Globus pallidus (tissue), 1 donor: ENCODE data around the gene LKAAEAR1.

Source experiments
- DNase-seq: peaks from one replicate; pipeline ENCODE4 v3.0.0-alpha.2; 2015; ENCODE audit warnings: low spot score

LKAAEAR1 gene

DNA sequence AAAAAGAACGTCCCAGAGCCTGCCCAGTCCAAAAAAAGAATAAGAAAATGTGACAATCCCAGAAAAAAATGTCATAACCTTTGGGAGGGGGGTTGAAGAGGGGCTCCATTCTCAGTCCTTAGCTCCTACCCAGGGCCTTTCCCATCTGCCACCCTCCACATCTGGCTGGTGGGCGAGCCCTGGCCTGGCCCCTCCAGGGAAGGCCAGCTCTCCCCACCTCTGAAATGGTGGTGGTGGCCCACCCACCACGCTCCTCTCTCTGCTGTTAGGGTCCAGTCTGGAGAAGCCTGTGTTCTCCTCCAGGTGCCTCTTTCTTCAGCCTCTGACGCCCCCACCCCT is 5.3 kb downstream of the LKAAEAR1 start:
- no peak for DNase-seq

DNA sequence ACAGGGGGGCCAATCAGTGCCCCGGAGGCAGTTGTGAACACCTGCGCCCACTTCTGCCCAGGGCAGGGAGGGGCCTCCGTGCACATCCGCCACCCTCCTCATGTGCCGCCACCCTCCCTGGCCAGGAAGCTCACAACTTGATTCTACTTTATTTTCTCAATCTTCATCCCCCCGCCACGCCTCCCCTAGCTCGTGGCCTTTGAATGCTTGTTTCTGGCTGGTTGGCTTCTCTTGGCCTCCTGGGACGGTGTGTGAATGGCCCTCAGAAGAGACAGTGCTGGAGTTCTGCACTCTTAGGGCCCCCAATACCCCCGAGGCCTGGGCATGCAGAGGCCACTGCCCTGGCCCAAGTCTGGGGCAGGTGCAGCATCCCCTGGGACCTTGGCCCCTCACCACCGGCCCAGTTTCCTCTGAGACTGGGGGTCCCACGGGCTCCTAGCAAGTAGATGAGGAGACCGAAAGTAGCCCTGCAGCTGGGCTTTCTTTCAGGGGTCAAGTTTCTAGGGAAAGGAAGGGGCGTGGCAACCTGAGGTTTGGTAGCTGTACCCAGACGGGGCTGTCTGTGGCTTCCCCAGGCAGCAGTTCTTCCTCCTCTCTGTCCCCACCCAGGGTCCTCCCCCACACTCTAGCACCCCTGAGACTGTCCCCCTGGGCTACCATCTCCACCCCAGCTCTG is 6.2 kb downstream of the LKAAEAR1 start:
- DNase-seq, result no peak

DNA sequence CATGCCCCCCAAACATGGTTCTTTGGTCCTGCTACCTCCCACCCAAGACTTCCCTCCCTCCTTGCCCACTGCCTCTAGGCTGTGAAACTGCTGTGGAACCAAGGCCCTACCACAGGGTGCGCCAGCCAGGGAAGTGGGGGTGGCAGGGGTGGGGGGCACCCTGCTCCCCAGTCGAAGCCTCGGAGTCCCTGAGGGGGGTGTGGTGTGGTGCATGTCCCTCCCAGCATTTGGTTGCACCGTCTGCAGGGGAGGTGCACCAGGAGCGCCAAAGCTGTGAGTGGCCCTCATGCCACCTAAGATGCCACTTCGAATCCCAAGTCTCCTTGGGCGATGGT is 6.7 kb downstream of the LKAAEAR1 start:
- DNase-seq, result no peak

- DNase-seq, result peak; percentile 33
Observed at GRCh38 chr20:64077094-64077493, 7.1 kb downstream of the LKAAEAR1 start.

- no peak for DNase-seq
Observed at GRCh38 chr20:64076061-64076997, 7.9 kb downstream of the LKAAEAR1 start.

DNA sequence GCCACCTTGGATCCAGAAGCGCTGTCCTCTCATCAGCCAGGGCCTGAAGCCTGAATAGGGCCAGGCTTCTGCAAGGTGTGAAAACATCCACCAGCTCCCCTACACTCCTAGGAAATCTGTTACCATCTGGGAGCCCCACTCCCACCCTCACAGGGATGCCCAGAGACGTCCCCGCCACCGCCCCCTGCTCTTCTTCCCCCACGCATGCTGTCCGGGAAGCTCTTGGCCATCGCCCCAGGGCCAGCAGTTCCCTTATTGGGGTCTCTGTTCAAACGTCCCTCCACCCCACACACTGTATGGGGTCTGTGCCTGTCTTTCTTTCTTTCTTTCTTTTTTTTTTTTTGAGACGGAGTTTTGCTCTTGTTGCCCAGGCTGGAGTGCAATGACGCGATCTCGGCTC is 8.6 kb downstream of the LKAAEAR1 start:
- no peak for DNase-seq

GRCh38 chr20:64074963-64075362 is 9.2 kb downstream of the LKAAEAR1 start:
- no peak for DNase-seq

DNA sequence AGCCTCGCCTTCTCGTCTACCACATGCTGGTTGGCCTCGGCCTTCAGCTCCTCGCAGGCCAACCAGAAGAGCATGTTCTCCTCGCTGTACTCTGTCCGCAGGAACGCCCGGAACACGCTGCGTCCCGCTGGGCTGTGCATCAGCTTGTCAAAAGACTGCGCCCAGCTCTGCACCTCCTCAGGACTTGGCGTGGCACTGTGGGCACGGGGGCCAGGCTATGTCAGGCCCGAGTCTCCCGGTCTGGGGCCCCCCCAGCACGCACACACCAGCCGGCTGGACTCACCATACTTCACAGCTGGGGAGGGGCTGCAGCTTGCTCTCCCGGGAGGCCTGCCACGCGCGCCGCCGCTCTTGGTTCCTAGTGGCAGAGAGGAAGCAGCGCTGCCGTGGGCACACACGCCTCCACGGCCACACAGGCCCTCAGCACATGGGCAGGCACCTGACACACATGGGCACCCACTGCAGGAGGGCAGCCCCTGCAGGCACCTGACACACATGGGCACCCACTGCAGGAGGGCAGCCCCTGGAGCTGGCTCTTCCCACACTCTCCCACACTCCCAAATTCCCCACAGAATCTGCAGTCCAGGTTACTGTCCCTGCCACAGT is 9.9 kb downstream of the LKAAEAR1 start:
- DNase-seq, result no peak

DNA sequence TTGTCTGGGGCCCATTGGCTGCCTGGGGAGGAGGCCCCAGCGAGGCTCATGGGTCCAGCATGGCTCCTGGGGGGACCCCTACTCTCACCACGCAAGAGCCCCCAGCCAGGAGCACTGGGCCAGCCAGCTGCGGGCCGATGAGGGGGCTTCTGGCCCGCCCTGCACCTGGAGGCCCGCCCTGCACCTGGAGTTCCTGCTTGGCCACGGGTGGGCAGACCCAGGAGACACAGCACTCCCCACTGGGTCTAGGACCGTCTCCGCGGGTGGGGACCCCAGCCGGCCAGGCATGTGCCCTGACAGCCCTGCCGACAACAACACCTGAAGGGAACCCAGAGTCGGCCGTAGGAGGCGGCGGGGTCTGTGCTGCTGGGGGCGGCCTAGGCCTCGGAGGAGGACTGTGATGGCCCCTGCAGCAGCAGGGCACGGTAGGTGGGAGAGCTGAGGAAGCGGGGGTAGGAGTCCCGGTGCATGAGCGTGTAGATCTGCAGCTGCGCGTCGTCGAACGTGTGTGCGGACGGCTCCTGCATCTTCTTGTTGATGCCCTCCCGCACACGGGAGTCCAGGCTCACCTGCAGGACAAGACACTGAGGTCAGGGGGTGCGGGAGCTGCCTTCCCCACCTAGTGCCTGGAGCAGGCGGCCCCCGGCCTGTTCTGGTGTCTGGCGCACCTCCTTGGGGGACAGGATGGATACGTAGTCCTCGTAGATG is 10.6 kb downstream of the LKAAEAR1 start:
- DNase-seq, result no peak

DNA sequence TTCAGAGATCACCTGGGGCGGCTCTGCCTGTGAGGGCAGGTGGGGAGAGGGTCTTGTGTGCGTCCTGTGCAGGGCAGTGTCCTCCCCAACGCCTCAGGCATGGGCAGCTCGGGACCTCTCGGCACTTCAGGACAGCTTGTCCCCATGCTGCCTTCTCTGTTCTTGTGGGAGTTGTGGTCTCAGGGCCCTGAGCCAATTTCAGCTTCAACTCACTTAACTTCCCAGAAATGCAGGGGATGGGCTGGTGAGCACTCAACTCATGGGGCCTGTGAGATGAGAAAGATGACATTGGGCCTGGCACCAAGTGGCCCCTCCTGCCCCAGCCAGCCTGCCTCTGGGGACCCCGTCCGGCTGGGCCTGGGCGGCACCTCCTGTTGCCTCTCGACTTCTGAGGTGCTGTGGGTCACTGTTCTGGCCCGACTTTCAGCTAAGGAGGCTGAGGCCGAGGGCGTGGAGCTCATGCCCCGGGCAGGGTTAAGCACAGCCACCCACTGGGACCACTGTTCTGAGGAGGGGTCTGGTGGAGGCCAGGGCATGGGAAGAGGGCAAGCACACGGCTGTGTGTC is 11.6 kb downstream of the LKAAEAR1 start:
- no peak for DNase-seq

DNA sequence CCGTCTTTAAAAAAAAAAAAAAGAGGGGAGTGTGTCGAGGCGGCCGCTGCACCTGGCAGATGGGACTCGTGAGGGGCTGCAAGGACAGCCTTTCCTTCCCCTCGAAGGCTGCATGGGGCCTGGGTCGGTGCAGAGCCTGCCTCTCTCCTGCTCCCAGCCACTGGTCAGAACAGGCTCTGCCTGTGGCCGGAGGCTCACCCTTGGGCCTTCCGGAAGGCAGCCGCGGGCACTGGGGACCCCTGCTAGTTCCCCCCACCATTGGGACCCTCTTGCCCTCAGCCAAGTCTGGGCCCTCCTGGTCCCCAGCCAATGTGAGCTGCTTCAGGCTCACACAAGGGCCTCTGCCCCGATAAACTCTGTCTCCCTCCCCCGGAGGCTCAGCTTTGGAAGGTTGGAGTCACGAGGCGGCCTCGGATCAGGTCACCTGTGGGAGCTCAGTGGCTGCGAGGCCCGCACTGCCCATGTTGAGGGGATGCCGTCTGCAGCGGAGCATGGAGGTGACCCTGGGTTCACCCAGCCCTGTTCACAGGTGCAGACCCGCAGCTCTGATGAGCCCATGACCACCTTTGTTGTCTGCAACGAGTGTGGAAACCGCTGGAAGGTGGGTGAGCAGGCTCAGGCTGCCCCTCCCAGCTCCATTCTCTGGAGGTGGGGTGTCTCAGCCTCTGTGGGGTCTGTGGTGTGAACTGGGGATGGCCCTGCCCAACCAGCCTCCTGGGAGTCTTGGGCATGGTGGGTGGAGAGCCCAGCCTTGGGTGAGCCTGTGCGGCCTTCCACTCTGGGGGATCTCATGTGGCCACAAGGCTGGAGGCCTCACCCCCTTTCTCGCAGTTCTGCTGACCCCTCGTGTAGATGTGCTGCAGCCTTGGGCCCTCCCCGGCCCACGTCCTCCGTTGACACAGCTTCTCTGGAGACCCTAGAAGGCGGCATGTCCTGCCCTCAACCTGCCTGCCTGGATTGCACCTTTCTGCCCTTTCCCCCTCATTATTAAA is 12.6 kb downstream of the LKAAEAR1 start:
- no peak for DNase-seq

DNA sequence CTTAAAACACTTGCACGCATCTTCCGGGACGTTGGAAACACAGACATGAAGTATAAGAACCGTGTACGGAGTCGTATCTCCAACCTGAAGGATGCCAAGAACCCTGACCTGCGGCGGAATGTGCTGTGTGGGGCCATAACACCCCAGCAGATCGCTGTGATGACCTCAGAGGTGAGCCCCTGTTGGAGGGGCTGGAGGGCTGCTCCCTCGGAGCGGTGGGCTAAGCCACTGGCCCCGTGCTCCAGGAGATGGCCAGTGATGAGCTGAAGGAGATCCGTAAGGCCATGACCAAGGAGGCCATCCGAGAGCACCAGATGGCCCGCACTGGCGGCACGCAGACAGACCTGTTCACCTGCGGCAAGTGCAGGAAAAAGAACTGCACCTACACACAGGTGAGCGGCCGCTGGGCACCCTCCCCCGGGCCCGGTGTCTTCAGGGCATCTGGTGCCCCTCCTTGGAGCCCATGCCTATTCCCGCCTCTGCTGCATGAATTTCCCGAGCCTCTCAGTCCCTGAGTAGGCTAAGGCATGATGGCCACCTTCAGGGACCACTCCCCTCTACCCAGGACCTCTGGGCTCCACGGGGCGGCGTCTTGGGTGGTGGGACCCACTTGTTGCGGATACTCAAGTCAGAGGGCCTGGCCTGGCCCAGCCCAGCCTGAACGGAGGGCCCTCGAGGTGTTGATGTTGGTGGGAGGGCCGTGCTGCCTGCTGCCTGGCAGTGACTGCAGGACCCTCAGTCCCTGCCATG is 13.8 kb downstream of the LKAAEAR1 start:
- DNase-seq, result no peak

- no peak for DNase-seq
Observed at GRCh38 chr20:64069614-64070243, 14.5 kb downstream of the LKAAEAR1 start.

GRCh38 chr20:64069209-64069613 is 15.0 kb downstream of the LKAAEAR1 start:
- no peak for DNase-seq

DNA sequence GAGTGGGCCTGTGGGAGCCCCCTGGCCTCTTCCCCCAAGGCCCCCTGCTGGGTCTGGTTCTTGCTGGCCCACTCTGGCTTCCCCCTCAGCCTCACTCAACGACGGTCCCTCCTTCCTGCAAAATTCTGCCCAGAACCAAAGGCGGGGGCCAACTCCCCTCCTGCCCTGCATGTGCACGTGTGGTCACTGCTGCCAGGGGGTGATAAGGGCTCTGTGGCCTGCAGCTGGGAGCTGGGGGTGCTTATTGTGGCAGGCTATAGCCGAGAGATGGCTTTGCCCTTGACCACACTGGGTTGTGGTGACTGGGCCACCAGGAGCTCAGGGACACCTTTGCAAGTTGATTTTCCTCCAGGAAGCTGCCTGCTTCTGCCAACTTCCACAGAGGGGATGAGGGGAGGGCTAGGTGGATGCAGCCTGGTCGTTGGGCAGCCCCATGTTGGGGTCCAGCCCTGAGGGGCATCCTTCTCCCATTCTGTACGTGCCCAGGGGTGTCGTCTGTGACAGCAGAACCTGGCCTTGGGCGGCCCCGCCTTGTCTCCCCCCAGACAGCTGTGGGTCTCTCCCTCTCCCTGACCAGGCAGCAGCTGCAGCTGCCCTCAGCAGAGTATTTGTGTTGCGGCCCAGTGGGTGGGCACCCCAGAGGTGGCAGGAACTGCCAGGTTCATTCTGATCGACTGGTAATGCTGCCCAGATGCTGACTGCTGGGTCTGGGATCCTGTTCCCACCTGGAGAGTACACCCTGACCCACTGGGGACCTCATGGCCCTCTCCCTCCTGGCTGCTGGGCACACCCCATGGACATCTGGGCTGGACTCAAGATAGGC is 15.6 kb downstream of the LKAAEAR1 start:
- no peak for DNase-seq

DNA sequence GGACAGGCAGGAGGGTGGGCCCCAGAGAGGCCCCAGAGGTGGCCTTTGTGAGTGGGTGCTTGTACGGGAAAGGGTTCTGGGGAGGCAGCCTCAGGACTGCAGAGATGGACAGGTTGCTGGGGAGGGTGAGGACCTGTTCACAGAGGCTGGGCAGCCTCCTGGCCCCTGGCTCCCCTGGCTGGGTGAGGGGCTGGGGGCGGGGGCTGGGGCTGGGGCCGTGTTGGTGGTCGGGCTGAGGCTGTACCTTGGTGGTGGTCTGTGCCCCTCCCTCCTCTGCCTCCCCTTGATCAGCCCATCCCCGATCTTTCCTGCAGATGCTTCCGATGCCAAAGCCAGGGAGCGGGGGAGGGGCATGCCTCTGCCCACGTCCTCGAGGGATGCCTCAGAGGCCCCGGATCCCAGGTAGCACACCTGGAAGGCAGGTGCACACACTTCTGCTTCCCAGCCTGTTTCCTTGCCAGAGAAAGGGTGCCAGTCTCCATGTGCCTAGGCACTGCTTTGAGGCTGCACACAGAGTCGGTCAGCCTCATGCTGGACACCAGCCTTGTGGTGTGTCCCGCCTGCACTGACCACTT is 16.4 kb downstream of the LKAAEAR1 start:
- no peak for DNase-seq

GRCh38 chr20:64067005-64067632 is 17.1 kb downstream of the LKAAEAR1 start:
- no peak for DNase-seq

- DNase-seq, result no peak
Observed at GRCh38 chr20:64065974-64066343, 18.2 kb downstream of the LKAAEAR1 start.
